Heart left ventricle (tissue), 16 donors: ENCODE results near the gene GPR149. TPM values are rescaled to one million over a fixed set of nuclear protein-coding genes. Genes with fewer than 3 reads are reported as not detected.
"Not testable (repeated sequence)": the region's sequence is repeated elsewhere in the genome, so short reads cannot be mapped to it uniquely, and the experiment has no call there.

Experiments used
- ATAC-seq, 4 donors: fragments of 200-7000 bp; cut with Tn5 transposase; one replicate each; pipeline ENCODE4 v1.9.1; 2020 to 2022; ENCODE audit warnings: moderate library complexity in 4 of 4, mild to moderate bottlenecking in 3 of 4, moderate number of reproducible peaks in 1 of 4
- DNase-seq, 5 donors: peaks; one replicate each; pipeline ENCODE4 v3.0.0-alpha.2; 2020
- H3K27ac ChIP-seq, 12 donors: fragments of 200-600 bp; sonication (generic) in 4 of 12; one replicate each; pipeline versions ENCODE4 v1.5.0 to v1.8.0; 2016 to 2022; ENCODE audit warnings: mild to moderate bottlenecking in 2 of 12
- H3K27me3 ChIP-seq, 9 donors: fragments of 200-600 bp; sonication (generic) in 2 of 9; one replicate each; pipeline versions ENCODE4 v1.5.1 to v1.8.0; 2016 to 2022; ENCODE audit warnings: mild to moderate bottlenecking in 3 of 9
- H3K36me3 ChIP-seq, 9 donors: fragments of 200-600 bp; sonication (generic) in 2 of 9; one replicate each; pipeline versions ENCODE4 v1.5.0 to v1.8.0; 2018 to 2022; ENCODE audit warnings: mild to moderate bottlenecking in 2 of 9
- H3K4me1 ChIP-seq, 12 donors: fragments of 200-600 bp; sonication (generic) in 4 of 12; one replicate each; pipeline versions ENCODE4 v1.5.0 to v1.8.0; 2016 to 2022; ENCODE audit warnings: mild to moderate bottlenecking in 3 of 12
- H3K4me3 ChIP-seq, 12 donors: fragments of 200-600 bp; sonication (generic) in 4 of 12; one replicate each; pipeline versions ENCODE4 v1.5.0 to v1.8.0; 2017 to 2022; ENCODE audit warnings: mild to moderate bottlenecking in 9 of 12, moderate library complexity in 4 of 12
- H3K9me3 ChIP-seq, 12 donors: fragments of 200-600 bp; sonication (generic) in 4 of 12; one replicate each; pipeline versions ENCODE4 v1.5.0 to v1.8.0; 2016 to 2022; ENCODE audit warnings: mild to moderate bottlenecking in 1 of 12
- CTCF ChIP-seq, 12 donors: fragments of 200-600 bp; sonication (generic) in 4 of 12; IDR thresholded peaks; one replicate each; pipeline versions ENCODE4 v1.5.0 to v1.8.0; 2018 to 2022; ENCODE audit warnings: antibody characterized with exemption in 12 of 12, mild to moderate bottlenecking in 5 of 12
- POLR2A ChIP-seq, 2 donors: fragments of 450-650 bp; IDR thresholded peaks; one replicate each; pipeline ENCODE4 v1.6.1; 2017; ENCODE audit warnings: antibody characterized with exemption in 2 of 2, mild to moderate bottlenecking in 2 of 2, moderate library complexity in 2 of 2
- WGBS, 4 donors: extraction: QIAGEN DNeasy Blood & Tissue Kit in 2 of 4; methylation state at CpG; one replicate each; pipeline versions ENCODE4 v1.1.5 to v1.1.7; 2013 to 2018; 5-methylcytosine and 5-hydroxymethylcytosine counted together
- intact Hi-C, 10 donors: fragments of 100-400 bp; cut with DNase I; formaldehyde crosslinking; loops; one replicate each; pipeline versions ENCODE4 v1.11.1 to v1.14.2; 2022
- polyA plus RNA-seq, 2 donors: library from polyadenylated mRNA; stranded (reverse); fragments of 200-250 nt; gene quantifications; one replicate each; pipeline ENCODE4 v1.2.3, GENCODE V29; 2013
- total RNA-seq, 9 donors: library from RNA; depleted of rRNA in 2 of 9; stranded (reverse); fragments of >200 nt in 2 of 9; fragmentation: NEBNext Ultra II Directional in 3 of 9; extraction: Animal tissue kit (Norgen Biotek cat#: 25700) in 3 of 9; gene quantifications; one replicate each; pipeline versions ENCODE4 v1.1.0 to v1.2.4, GENCODE V29; 2016 to 2023
- donor health status: ischemic (EF 13 %, LVEDD 7.1; RV severe dilation, severe dysfunction).
- donor health status: healthy with polysubstance abuse.
- donor health status: DM: no; HTN: yes; CAD: no.
- donor health status: DM: no; HTN: no; CAD: no.
- donor health status: ischemic (EF 25% LVEDD 6.9; RV normal size, moderate dysfunction).
- donor health status: ischemic (EF 25% LVEDD 5.7; RV mildly dilated, moderate dysfunction).
- donor health status: healthy.
- donor health status: DM: yes; HTN: yes; CAD: no.
- donor health status: ischemic (EF 35%, LVEDD 5.7; RV mildly dilated, moderate dysfunction).
- donor health status: nonischemic (EF 11% LVEDD 7.7; RV severe dilation, severe dysfunction).
- donor health status: DM: yes; HTN: yes; CAD: no.
- donor health status: PGD.
- donor health status: ischemic (EF 29% LVEDD 5.4; RV normal size, mild dysfunction).
- donor health status: nonischemic (EF 23%, LVEDD 6.1; RV moderate dilation, normal function).

Gene GPR149
- total and polyA plus RNA-seq, 11 donors, result not detected

- TF ChIP-seq CTCF (IDR thresholded peaks at IDR 0.05), result no peak
- no peak for TF ChIP-seq POLR2A (IDR thresholded peaks at IDR 0.05)
- WGBS, 4 donors, result 67 to 75% (median 72%) methylated on average over 2 of the region's 2 CpGs
- Histone ChIP-seq H3K27me3 (no peaks in the 10 kb centered on the region), H3K4me1 (no peaks in the 10 kb centered on the region), H3K36me3 (no peaks in the 10 kb centered on the region), H3K9me3 (peaks cover 0 to 5% (median 0%) of the 10 kb centered on the region in 12 donors), H3K4me3 (no peak overlapping the region), H3K27ac (no peak overlapping the region)
- intact Hi-C loops, result no loop called here
- DNase-seq (no peak), ATAC-seq (no peak)
Measured at GRCh38 chr3:154458560-154458959, 28.6 kb upstream of the GPR149 start.

GRCh38 chr3:154439081-154439480 lies 9.1 kb upstream of the GPR149 start:
- H3K27ac ChIP-seq, H3K9me3 ChIP-seq, intact Hi-C loops, H3K27me3 ChIP-seq, H3K4me1 ChIP-seq, H3K36me3 ChIP-seq, H3K4me3 ChIP-seq, DNase-seq, ATAC-seq: not testable (repeated sequence)
- 80 to 85% (median 82%) methylated on average over 12 of the region's 12 CpGs for WGBS, 4 donors

GRCh38 chr3:154431043-154431442 lies 1.1 kb upstream of the GPR149 start:
- H3K9me3 ChIP-seq, result no peaks in the 10 kb centered on the region
- H3K27me3 ChIP-seq, result peaks cover 0 to 49% (median 17%) of the 10 kb centered on the region in 9 donors
- WGBS, 4 donors, result 73 to 83% (median 80%) methylated on average over 2 of the region's 2 CpGs
- intact Hi-C loops, result no loop called here
- H3K4me3 ChIP-seq, result no peak overlapping the region
- ATAC-seq (no peak), DNase-seq (no peak)
- no peaks in the 10 kb centered on the region for H3K36me3 ChIP-seq
- H3K27ac ChIP-seq, result no peak overlapping the region
- no peak for TF ChIP-seq CTCF (IDR thresholded peaks at IDR 0.05)
- TF ChIP-seq POLR2A (IDR thresholded peaks at IDR 0.05), result no peak
- H3K4me1 ChIP-seq, result peaks cover 0 to 7% (median 0%) of the 10 kb centered on the region in 12 donors

- no peak for DNase-seq
- intact Hi-C loops, result no loop called here
- TF ChIP-seq CTCF (IDR thresholded peaks at IDR 0.05) (no peak), POLR2A (IDR thresholded peaks at IDR 0.05) (no peak)
- Histone ChIP-seq H3K9me3 (no peaks in the 10 kb centered on the region), H3K27ac (no peak overlapping the region), H3K36me3 (no peaks in the 10 kb centered on the region), H3K27me3 (peaks cover 0 to 57% (median 17%) of the 10 kb centered on the region in 9 donors), H3K4me1 (peaks cover 0 to 7% (median 0%) of the 10 kb centered on the region in 12 donors), H3K4me3 (peak overlapping the region in 4 of 12 donors; percentile 6 to 17 (median 10))
- ATAC-seq, result no peak
- 1 to 3% (median 2%) methylated on average over 35 to 59 of the region's 59 CpGs for WGBS, 4 donors
Measured at GRCh38 chr3:154428286-154429206, 1.4 kb downstream of the GPR149 start.
